SK-N-SH (cell line): ENCODE data around the gene FOXO1.

Source experiments
- EP300 ChIP-seq, 2 experiments: IDR thresholded peaks; 2 replicates each; pipeline versions ENCODE4 v1.4.0 to v1.6.1; 2012; ENCODE audit warnings: borderline replicate concordance in 1 of 2, low read depth in 1 of 2, low read length in 1 of 2
- EZH2phosphoT487 ChIP-seq: fragments of 200-600 bp; sonication (generic); IDR thresholded peaks from 2 replicates; pipeline ENCODE4 v1.6.1; 2017; ENCODE audit warnings: low read depth, mixed run types, mild to moderate bottlenecking, antibody characterized with exemption, moderate library complexity, borderline replicate concordance
- FOSL2 ChIP-seq: IDR thresholded peaks from 2 replicates; pipeline ENCODE4 v1.4.0; 2012; ENCODE audit warnings: low read depth, mild to moderate bottlenecking, moderate library complexity, borderline replicate concordance
- FOXJ3 ChIP-seq: sonication (generic); formaldehyde crosslinking; IDR thresholded peaks from 2 replicates; pipeline ENCODE4 v1.5.1; 2020; ENCODE audit warnings: mild to moderate bottlenecking, missing genetic modification reagents
- MAX ChIP-seq: IDR thresholded peaks from 2 replicates; pipeline ENCODE4 v1.4.0; 2012; ENCODE audit warnings: low read depth
- PBX3 ChIP-seq: IDR thresholded peaks from 2 replicates; pipeline ENCODE4; 2012
- POLR2AphosphoS5 ChIP-seq: IDR thresholded peaks from 2 replicates; pipeline ENCODE4 v1.6.1; 2012; ENCODE audit warnings: low read depth, low read length
- RAD21 ChIP-seq: IDR thresholded peaks from 2 replicates; pipeline ENCODE4 v1.6.1; 2012; ENCODE audit warnings: mild to moderate bottlenecking, low read length
- REST ChIP-seq: IDR thresholded peaks from 2 replicates; pipeline ENCODE4 v1.6.1; 2012; ENCODE audit warnings: mild to moderate bottlenecking, low read depth, low read length, moderate library complexity
- TCF12 ChIP-seq: IDR thresholded peaks from 2 replicates; pipeline ENCODE4 v1.4.0; 2012
- USF1 ChIP-seq: IDR thresholded peaks from 2 replicates; pipeline ENCODE4 v1.4.0; 2012; ENCODE audit warnings: low read depth, borderline replicate concordance
- ZBTB33 ChIP-seq: IDR thresholded peaks from 2 replicates; pipeline ENCODE4 v1.4.0; 2012; ENCODE audit warnings: low read depth, borderline replicate concordance
- TF ChIP-seq, protein P1 (sequence below): fragments of 200-600 bp; sonication (generic); IDR thresholded peaks from 2 replicates; pipeline ENCODE4 v1.6.1; 2017; ENCODE audit warnings: antibody characterized with exemption, mild to moderate bottlenecking, moderate library complexity
- TF ChIP-seq, protein P2 (sequence below): fragments of 150-350 bp; IDR thresholded peaks from 2 replicates; pipeline ENCODE4 v1.6.1; 2017; ENCODE audit warnings: antibody characterized with exemption, low read length, low read depth, borderline replicate concordance

- TF ChIP-seq, protein P1, sequence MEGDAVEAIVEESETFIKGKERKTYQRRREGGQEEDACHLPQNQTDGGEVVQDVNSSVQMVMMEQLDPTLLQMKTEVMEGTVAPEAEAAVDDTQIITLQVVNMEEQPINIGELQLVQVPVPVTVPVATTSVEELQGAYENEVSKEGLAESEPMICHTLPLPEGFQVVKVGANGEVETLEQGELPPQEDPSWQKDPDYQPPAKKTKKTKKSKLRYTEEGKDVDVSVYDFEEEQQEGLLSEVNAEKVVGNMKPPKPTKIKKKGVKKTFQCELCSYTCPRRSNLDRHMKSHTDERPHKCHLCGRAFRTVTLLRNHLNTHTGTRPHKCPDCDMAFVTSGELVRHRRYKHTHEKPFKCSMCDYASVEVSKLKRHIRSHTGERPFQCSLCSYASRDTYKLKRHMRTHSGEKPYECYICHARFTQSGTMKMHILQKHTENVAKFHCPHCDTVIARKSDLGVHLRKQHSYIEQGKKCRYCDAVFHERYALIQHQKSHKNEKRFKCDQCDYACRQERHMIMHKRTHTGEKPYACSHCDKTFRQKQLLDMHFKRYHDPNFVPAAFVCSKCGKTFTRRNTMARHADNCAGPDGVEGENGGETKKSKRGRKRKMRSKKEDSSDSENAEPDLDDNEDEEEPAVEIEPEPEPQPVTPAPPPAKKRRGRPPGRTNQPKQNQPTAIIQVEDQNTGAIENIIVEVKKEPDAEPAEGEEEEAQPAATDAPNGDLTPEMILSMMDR: no peak
- peak in 1 of 2 experiments; percentile 49; a peak in 1 of 4 replicates for TF ChIP-seq EP300 (IDR thresholded peaks at IDR 0.05; ENCODE audit: borderline replicate concordance in 1 of 2, low read depth in 1 of 2, low read length in 1 of 2)
- TF ChIP-seq FOXJ3 (CRISPR knock-in tag): no peak
- TF ChIP-seq TCF12: peak; percentile 91
- peak; percentile 58 for TF ChIP-seq PBX3
- no peak for TF ChIP-seq EZH2phosphoT487
- TF ChIP-seq ZBTB33: no peak
- TF ChIP-seq, protein P2, sequence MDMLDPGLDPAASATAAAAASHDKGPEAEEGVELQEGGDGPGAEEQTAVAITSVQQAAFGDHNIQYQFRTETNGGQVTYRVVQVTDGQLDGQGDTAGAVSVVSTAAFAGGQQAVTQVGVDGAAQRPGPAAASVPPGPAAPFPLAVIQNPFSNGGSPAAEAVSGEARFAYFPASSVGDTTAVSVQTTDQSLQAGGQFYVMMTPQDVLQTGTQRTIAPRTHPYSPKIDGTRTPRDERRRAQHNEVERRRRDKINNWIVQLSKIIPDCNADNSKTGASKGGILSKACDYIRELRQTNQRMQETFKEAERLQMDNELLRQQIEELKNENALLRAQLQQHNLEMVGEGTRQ: no peak
- TF ChIP-seq FOSL2: peak; percentile 67
- TF ChIP-seq POLR2AphosphoS5: peak; percentile 58; the same call in 1 of the 2 replicates
- no peak for TF ChIP-seq REST
- TF ChIP-seq MAX: peak; percentile 64
- TF ChIP-seq USF1: no peak
- TF ChIP-seq RAD21: no peak
These were observed 5.7 kb upstream of the FOXO1 start for GRCh38 chr13:40671956-40672764.
